ENCODE results near the gene TLE2. TPM values are rescaled to one million over a fixed set of nuclear protein-coding genes. Genes with fewer than 3 reads are reported as not detected.

The TLE2 gene
- total and polyA plus RNA-seq, 2 of the 4 experiments (the other 2 are of a cell fraction): under 0.01 to 0.41 TPM

DNA sequence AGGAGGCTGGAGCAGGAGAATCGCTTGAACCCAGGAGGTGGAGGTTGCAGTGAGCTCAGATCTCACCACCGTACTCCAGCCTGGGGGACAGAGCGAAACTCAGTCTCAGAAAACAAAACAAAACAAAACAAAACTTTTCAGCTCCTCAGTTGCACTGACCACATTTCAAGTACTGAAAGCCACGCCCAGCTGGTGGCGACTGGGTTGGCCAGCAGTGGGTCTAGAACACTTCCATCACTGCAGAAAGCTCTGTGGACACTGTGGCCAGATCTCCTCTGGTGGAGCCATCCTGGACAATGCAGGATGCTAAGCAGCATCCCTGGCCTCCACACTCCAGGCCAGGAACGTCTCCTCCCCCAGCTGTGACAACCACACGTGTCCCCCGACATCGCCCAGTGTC lies 21.1 kb downstream of the TLE2 start:
- Histone ChIP-seq H3K79me1 (ENCODE audit: low read depth in 1 of 2, low read length in 2 of 2) (no peaks in the 10 kb centered on the region), H2BK20ac (ENCODE audit: low read depth, low read length) (no peak overlapping the region), H3K27me3 (ENCODE audit: control insufficient read depth, insufficient read depth, low read length) (peaks cover 22% of the 10 kb centered on the region), H4K8ac (ENCODE audit: low read depth in 2 of 2, low read length in 2 of 2) (no peak overlapping the region), H3K27ac (ENCODE audit: insufficient read depth, low read length) (no peak overlapping the region), H4K20me1 (ENCODE audit: insufficient read depth, low read length) (no peaks in the 10 kb centered on the region), H2BK120ac (ENCODE audit: low read depth, low read length) (no peak overlapping the region), H3K9me3 (ENCODE audit: control insufficient read depth, insufficient read depth, low read length) (no peaks in the 10 kb centered on the region), H3K56ac (ENCODE audit: extremely low read depth, insufficient read depth, low read length) (no peak overlapping the region), H3K36me3 (ENCODE audit: control insufficient read depth, insufficient read depth, low read length) (no peaks in the 10 kb centered on the region), H3K4ac (ENCODE audit: low read depth, low read length) (no peak overlapping the region), H4K91ac (ENCODE audit: insufficient read depth, low read depth, low read length) (no peak overlapping the region), H3K4me1 (ENCODE audit: control insufficient read depth, insufficient read depth, low read length) (no peaks in the 10 kb centered on the region), H3K4me3 (ENCODE audit: insufficient read depth, low read depth, low read length) (no peak overlapping the region), H4K5ac (ENCODE audit: low read depth, low read length) (no peak overlapping the region), H3K23ac (ENCODE audit: low read depth, low read length) (no peak overlapping the region), H3K9ac (ENCODE audit: low read depth, low read length) (no peak overlapping the region), H3K14ac (replicated peaks; ENCODE audit: low read depth, low read length) (no peak overlapping the region), H3K18ac (ENCODE audit: low read depth, low read length) (no peak overlapping the region), H3K4me2 (ENCODE audit: low read depth, low read length) (no peak overlapping the region), H3K9me1 (ENCODE audit: insufficient read depth, low read length) (no peaks in the 10 kb centered on the region), H2AK9ac (replicated peaks; ENCODE audit: low read depth, low read length, poor library complexity) (no peak overlapping the region), H2BK15ac (ENCODE audit: low read depth, low read length) (no peak overlapping the region), H2AFZ (replicated peaks; ENCODE audit: low read length, poor library complexity) (no peak overlapping the region), H2AK5ac (ENCODE audit: low read depth, low read length) (no peak overlapping the region), H2BK5ac (ENCODE audit: low read depth, low read length, poor library complexity, severe bottlenecking) (no peak overlapping the region)
- dilution Hi-C loops (cut with HindIII; ENCODE audit: low sequenced_read_pairs, unreplicated experiment): no loop called here
- no peak for ATAC-seq (ENCODE audit: low read depth)
- no peak for DNase-seq
- no TSS peak for BruUV-seq (replicated peaks)
- WGBS, 2 experiments (ENCODE audit: extremely low coverage in 2 of 2, insufficient read length in 1 of 2): 73% methylated on average over 3 of the region's 9 CpGs; no CpG with 5 or more reads in 1 of the 2 experiments
- ChIA-PET POLR2A (ENCODE audit: unreplicated experiment) (no interaction called here), CTCF (no interaction called here)
- intact Hi-C loops (cut with micrococcal nuclease): no loop called here
- no peak for TF ChIP-seq SMC3 (IDR thresholded peaks at IDR 0.05; ENCODE audit: low read depth, low read length)
- TF ChIP-seq NFE2L2 (IDR thresholded peaks at IDR 0.05; ENCODE audit: low read depth, low read length): no peak
- no peak for TF ChIP-seq CEBPB (IDR thresholded peaks at IDR 0.05; ENCODE audit: low read depth, low read length)
- TF ChIP-seq, protein P1, sequence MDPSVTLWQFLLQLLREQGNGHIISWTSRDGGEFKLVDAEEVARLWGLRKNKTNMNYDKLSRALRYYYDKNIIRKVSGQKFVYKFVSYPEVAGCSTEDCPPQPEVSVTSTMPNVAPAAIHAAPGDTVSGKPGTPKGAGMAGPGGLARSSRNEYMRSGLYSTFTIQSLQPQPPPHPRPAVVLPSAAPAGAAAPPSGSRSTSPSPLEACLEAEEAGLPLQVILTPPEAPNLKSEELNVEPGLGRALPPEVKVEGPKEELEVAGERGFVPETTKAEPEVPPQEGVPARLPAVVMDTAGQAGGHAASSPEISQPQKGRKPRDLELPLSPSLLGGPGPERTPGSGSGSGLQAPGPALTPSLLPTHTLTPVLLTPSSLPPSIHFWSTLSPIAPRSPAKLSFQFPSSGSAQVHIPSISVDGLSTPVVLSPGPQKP (IDR thresholded peaks at IDR 0.05; ENCODE audit: borderline replicate concordance, low read depth, low read length): no peak
- TF ChIP-seq CHD1 (IDR thresholded peaks at IDR 0.05; ENCODE audit: low read depth, low read length): no peak
- no peak for TF ChIP-seq RAD21 (IDR thresholded peaks at IDR 0.05; ENCODE audit: low read length)
- no peak for TF ChIP-seq MXI1 (IDR thresholded peaks at IDR 0.05; ENCODE audit: borderline replicate concordance, low read depth, low read length)
- no peak for TF ChIP-seq FOS (IDR thresholded peaks at IDR 0.05; ENCODE audit: low read depth, low read length)
- TF ChIP-seq, protein P2, sequence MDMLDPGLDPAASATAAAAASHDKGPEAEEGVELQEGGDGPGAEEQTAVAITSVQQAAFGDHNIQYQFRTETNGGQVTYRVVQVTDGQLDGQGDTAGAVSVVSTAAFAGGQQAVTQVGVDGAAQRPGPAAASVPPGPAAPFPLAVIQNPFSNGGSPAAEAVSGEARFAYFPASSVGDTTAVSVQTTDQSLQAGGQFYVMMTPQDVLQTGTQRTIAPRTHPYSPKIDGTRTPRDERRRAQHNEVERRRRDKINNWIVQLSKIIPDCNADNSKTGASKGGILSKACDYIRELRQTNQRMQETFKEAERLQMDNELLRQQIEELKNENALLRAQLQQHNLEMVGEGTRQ (IDR thresholded peaks at IDR 0.05; ENCODE audit: low read depth, low read length): no peak
- no peak for TF ChIP-seq MAZ (IDR thresholded peaks at IDR 0.05; ENCODE audit: borderline replicate concordance, low read depth, low read length)
- TF ChIP-seq BHLHE40 (IDR thresholded peaks at IDR 0.05; ENCODE audit: low read depth, low read length): no peak
- TF ChIP-seq RFX5 (IDR thresholded peaks at IDR 0.05; ENCODE audit: low read depth, low read length): no peak
- TF ChIP-seq, protein P3, sequence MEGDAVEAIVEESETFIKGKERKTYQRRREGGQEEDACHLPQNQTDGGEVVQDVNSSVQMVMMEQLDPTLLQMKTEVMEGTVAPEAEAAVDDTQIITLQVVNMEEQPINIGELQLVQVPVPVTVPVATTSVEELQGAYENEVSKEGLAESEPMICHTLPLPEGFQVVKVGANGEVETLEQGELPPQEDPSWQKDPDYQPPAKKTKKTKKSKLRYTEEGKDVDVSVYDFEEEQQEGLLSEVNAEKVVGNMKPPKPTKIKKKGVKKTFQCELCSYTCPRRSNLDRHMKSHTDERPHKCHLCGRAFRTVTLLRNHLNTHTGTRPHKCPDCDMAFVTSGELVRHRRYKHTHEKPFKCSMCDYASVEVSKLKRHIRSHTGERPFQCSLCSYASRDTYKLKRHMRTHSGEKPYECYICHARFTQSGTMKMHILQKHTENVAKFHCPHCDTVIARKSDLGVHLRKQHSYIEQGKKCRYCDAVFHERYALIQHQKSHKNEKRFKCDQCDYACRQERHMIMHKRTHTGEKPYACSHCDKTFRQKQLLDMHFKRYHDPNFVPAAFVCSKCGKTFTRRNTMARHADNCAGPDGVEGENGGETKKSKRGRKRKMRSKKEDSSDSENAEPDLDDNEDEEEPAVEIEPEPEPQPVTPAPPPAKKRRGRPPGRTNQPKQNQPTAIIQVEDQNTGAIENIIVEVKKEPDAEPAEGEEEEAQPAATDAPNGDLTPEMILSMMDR (conservative IDR thresholded peaks at IDR 0.05; ENCODE audit: low read depth, low read length): no peak
- no peak for TF ChIP-seq MAFK (IDR thresholded peaks at IDR 0.05; ENCODE audit: low read depth, low read length)
- no peak for TF ChIP-seq POLR2A (IDR thresholded peaks at IDR 0.05; ENCODE audit: low read depth, low read length)
- in situ Hi-C loops (cut with MboI; ENCODE audit: low sequenced_read_pairs): no loop called here
